NT2/D1 (cell line): ENCODE results near the gene CIB2.

Experiments used
- SUZ12 ChIP-seq: IDR thresholded peaks from 2 replicates; pipeline ENCODE4 v1.6.1; 2011; ENCODE audit not compliant: insufficient read length, insufficient read depth; ENCODE audit errors: extremely low read depth
- YY1 ChIP-seq: IDR thresholded peaks from 2 replicates; pipeline ENCODE4 v1.6.1; 2011; ENCODE audit not compliant: insufficient read length, insufficient read depth
- ZNF274 ChIP-seq: IDR thresholded peaks from 2 replicates; pipeline ENCODE4 v1.6.1; 2011; ENCODE audit warnings: mild to moderate bottlenecking, low read depth, low read length

GRCh38 chr15:78133801-78134200 is 2.6 kb upstream of the CIB2 start:
- no peak for TF ChIP-seq ZNF274
- TF ChIP-seq SUZ12: no peak
- no peak for TF ChIP-seq YY1
